ENCODE results near the gene FYB2.

FYB2 gene

GRCh38 chr1:56709269-56709880 lies 109.8 kb downstream of the FYB2 start:
- no peak for DNase-seq

GRCh38 chr1:56707379-56707778 lies 111.8 kb downstream of the FYB2 start:
- no peak for DNase-seq

- no peak for DNase-seq
Measured at GRCh38 chr1:56703747-56704146, 115.5 kb downstream of the FYB2 start.

- no peak for DNase-seq
Measured at GRCh38 chr1:56696663-56697062, 122.5 kb downstream of the FYB2 start.

GRCh38 chr1:56688522-56689026 lies 130.6 kb downstream of the FYB2 start:
- DNase-seq = no peak

GRCh38 chr1:56686169-56686568 lies 133.0 kb downstream of the FYB2 start:
- DNase-seq = no peak

- DNase-seq = no peak
Measured at GRCh38 chr1:56683569-56683968, 135.6 kb downstream of the FYB2 start.

GRCh38 chr1:56676571-56677035 lies 142.6 kb downstream of the FYB2 start:
- DNase-seq = no peak

- no peak for DNase-seq
Measured at GRCh38 chr1:56675763-56676162, 143.4 kb downstream of the FYB2 start.

GRCh38 chr1:56672579-56672978 lies 146.6 kb downstream of the FYB2 start:
- no peak for DNase-seq

GRCh38 chr1:56671542-56671941 lies 147.7 kb downstream of the FYB2 start:
- DNase-seq = no peak

GRCh38 chr1:56671085-56671484 lies 148.1 kb downstream of the FYB2 start:
- DNase-seq = no peak

GRCh38 chr1:56670350-56670749 lies 148.9 kb downstream of the FYB2 start:
- DNase-seq = no peak

Measured in activated effector memory CD4-positive, alpha-beta T cell treated with Interleukin-2 at 50 U/mL for 16 hours (primary cell).